Measurements from ENCODE around the gene LRRC75A. TPM values are rescaled to one million over a fixed set of nuclear protein-coding genes. Genes with fewer than 3 reads are reported as not detected.

Gene LRRC75A
- total RNA-seq, 1 experiment from 2014 or later: 22.9 TPM

GRCh38 chr17:16461606-16461866 is 30.5 kb downstream of the LRRC75A start (continued):
- TF ChIP-seq ATF3 (CRISPR knock-in tag; conservative IDR thresholded peaks at IDR 0.05): no peak

GRCh38 chr17:16460796-16461605 is 31.0 kb downstream of the LRRC75A start:
- DNase-seq (ENCODE audit: low spot score) (no peak), ATAC-seq (no peak)
- Mint-ChIP-seq H3K4me3 (no peak overlapping the region), H3K4me1 (peaks cover 56% of the 10 kb centered on the region), H3K27ac (peak overlapping the region; percentile 74), H3K27me3 (ENCODE audit: low read depth) (no peaks in the 10 kb centered on the region; the same call in 1 of the 2 replicates), H3K36me3 (peaks cover 15% of the 10 kb centered on the region; the same call in 1 of the 2 replicates), H3K9me3 (no peaks in the 10 kb centered on the region)
- CTCF ChIA-PET: interaction anchor here (1.1 to 7.6 kb wide), 8 partner anchors 12 to 128 kb away, joined by 3 to 56 read pairs (median 4); no protein-coding TSS in a partner anchor
- POLR2A ChIA-PET: interaction anchor here (1.4 kb wide), 1 partner anchor 23 kb away, joined by 3 read pairs; no protein-coding TSS in a partner anchor
- TF ChIP-seq AR (CRISPR knock-in tag; IDR thresholded peaks at IDR 0.05) (no peak), FOXP1 (CRISPR knock-in tag; IDR thresholded peaks at IDR 0.05; ENCODE audit: borderline replicate concordance) (0 out of 2 replicates have a peak, but pooled peaks have one; percentile 21), PRDM15 (CRISPR knock-in tag; IDR thresholded peaks at IDR 0.05) (no peak), NFYB (CRISPR knock-in tag; conservative IDR thresholded peaks at IDR 0.05; ENCODE audit: low read depth) (peak; percentile 26; the same call in 1 of the 2 replicates)

GRCh38 chr17:16459855-16460550 is 32.0 kb downstream of the LRRC75A start:
- POLR2A ChIA-PET: interaction anchor here (0.6 to 1.4 kb wide), 3 partner anchors 10 to 33 kb away, joined by 3 to 4 read pairs (median 3); no protein-coding TSS in a partner anchor
- no peak for TF ChIP-seq MLX (CRISPR knock-in tag; IDR thresholded peaks at IDR 0.05)
- TF ChIP-seq MAX (CRISPR knock-in tag; IDR thresholded peaks at IDR 0.05): peak; percentile 23; the same call in 1 of the 2 replicates
- DNase-seq (ENCODE audit: low spot score): peak; percentile 62

GRCh38 chr17:16459271-16459670 is 32.7 kb downstream of the LRRC75A start:
- POLR2A ChIA-PET: interaction anchor here (1.0 to 1.4 kb wide), 2 partner anchors 20 to 21 kb away, joined by 3 read pairs; no protein-coding TSS in a partner anchor
- CTCF ChIA-PET: interaction anchor here (1.0 to 7.6 kb wide), 6 partner anchors 32 to 96 kb away, joined by 3 to 56 read pairs (median 4); partner anchors contain the start of gene LRRC75A
- H3K4me1 Mint-ChIP-seq: peaks cover 43% of the 10 kb centered on the region

More at GRCh38 chr17:16459855-16460550, 32.0 kb downstream of the LRRC75A start:
- peak overlapping the region; percentile 82 for H3K27ac Mint-ChIP-seq
- H3K36me3 Mint-ChIP-seq: peaks cover 17% of the 10 kb centered on the region
- peaks cover 46% of the 10 kb centered on the region for H3K4me1 Mint-ChIP-seq
- no peak overlapping the region; the same call in 1 of the 2 replicates for H3K4me3 Mint-ChIP-seq
- H3K27me3 Mint-ChIP-seq (ENCODE audit: low read depth): no peaks in the 10 kb centered on the region; the same call in 1 of the 2 replicates
- ATAC-seq: peak; percentile 70
- CTCF ChIA-PET: interaction anchor here (1.0 to 7.6 kb wide), 8 partner anchors 15 to 96 kb away, joined by 3 to 56 read pairs (median 4); partner anchors contain the start of gene LRRC75A
- no peaks in the 10 kb centered on the region for H3K9me3 Mint-ChIP-seq

More at GRCh38 chr17:16459271-16459670, 32.7 kb downstream of the LRRC75A start:
- TF ChIP-seq ARID4B (CRISPR knock-in tag; IDR thresholded peaks at IDR 0.05; ENCODE audit: borderline replicate concordance) (no peak), TP53 (CRISPR knock-in tag; IDR thresholded peaks at IDR 0.05) (no peak), FOXP1 (CRISPR knock-in tag; IDR thresholded peaks at IDR 0.05; ENCODE audit: borderline replicate concordance) (no peak)
- no peaks in the 10 kb centered on the region for H3K9me3 Mint-ChIP-seq
- H3K36me3 Mint-ChIP-seq: peaks cover 17% of the 10 kb centered on the region
- peak overlapping the region; percentile 78 for H3K27ac Mint-ChIP-seq
- H3K27me3 Mint-ChIP-seq (ENCODE audit: low read depth): no peaks in the 10 kb centered on the region; the same call in 1 of the 2 replicates
- no peak overlapping the region for H3K4me3 Mint-ChIP-seq
- no peak for ATAC-seq
- DNase-seq (ENCODE audit: low spot score): no peak
